ENCODE results near the gene HSP90AB1.

The HSP90AB1 gene

DNA sequence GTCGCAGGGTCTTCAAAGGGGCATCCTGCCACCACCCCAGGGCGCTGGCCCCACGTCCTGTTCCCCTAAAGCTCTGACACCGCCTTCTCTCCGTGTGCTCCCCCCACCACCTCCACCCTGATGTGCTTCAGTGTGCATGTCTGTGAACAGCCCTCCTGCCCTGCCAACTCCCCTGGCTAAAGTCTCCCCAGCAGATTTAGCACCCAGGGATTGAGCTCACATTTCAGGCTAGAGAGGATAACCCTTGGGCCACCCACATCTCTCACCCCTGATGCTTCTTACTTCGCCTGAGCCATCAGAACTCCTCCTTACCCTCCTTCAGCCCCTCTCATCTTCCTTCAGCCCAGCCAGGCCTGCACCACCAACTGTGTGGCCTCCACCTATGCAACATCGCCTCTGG, 30.9 kb downstream of the HSP90AB1 start:
- H3K36me3 ChIP-seq (ENCODE audit: control insufficient read depth, insufficient read depth, low read length), result peaks cover 6% of the 10 kb centered on the region
- no peaks in the 10 kb centered on the region for H3K9me3 ChIP-seq (ENCODE audit: control insufficient read depth, insufficient read depth, low read length)
- no peaks in the 10 kb centered on the region for H3K4me1 ChIP-seq (ENCODE audit: control insufficient read depth, insufficient read depth, low read length)
- no peak overlapping the region for H3K9ac ChIP-seq (ENCODE audit: low read depth, low read length)
- H3K27me3 ChIP-seq (ENCODE audit: control insufficient read depth, insufficient read depth, low read length), result peaks cover 27% of the 10 kb centered on the region
- H3K4me3 ChIP-seq (ENCODE audit: low read depth, low read length), result no peak overlapping the region

DNA sequence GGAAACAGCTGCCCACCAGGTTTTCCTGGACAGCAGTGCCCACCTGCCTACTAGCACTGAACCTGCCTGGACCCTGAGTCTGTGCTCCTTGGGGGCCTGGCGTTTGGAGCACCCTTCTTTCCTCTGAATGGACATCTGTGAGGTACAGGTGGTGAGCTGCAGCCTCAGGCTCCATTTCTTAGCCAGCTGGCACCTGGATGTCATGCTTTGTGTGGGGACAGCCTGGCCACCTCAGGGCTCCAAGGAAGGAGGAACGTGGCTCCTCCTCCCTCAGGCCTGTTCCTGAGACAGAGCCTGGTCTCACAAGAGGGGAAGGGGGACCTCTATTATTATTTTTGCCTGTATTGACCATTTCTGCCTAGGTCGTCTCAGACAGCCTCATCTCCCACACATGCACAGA, 31.4 kb downstream of the HSP90AB1 start:
- H3K9me3 ChIP-seq (ENCODE audit: control insufficient read depth, insufficient read depth, low read length), result no peaks in the 10 kb centered on the region
- no peak overlapping the region for H3K9ac ChIP-seq (ENCODE audit: low read depth, low read length)
- no peaks in the 10 kb centered on the region for H3K4me1 ChIP-seq (ENCODE audit: control insufficient read depth, insufficient read depth, low read length)
- H3K36me3 ChIP-seq (ENCODE audit: control insufficient read depth, insufficient read depth, low read length), result peaks cover 3% of the 10 kb centered on the region
- peaks cover 29% of the 10 kb centered on the region for H3K27me3 ChIP-seq (ENCODE audit: control insufficient read depth, insufficient read depth, low read length)
- H3K4me3 ChIP-seq (ENCODE audit: low read depth, low read length), result no peak overlapping the region

- Histone ChIP-seq H3K36me3 (ENCODE audit: control insufficient read depth, insufficient read depth, low read length) (no peaks in the 10 kb centered on the region), H3K4me1 (ENCODE audit: control insufficient read depth, insufficient read depth, low read length) (no peaks in the 10 kb centered on the region), H3K9ac (ENCODE audit: low read depth, low read length) (no peak overlapping the region), H3K9me3 (ENCODE audit: control insufficient read depth, insufficient read depth, low read length) (no peaks in the 10 kb centered on the region), H3K27me3 (ENCODE audit: control insufficient read depth, insufficient read depth, low read length) (peaks cover 35% of the 10 kb centered on the region), H3K4me3 (ENCODE audit: low read depth, low read length) (no peak overlapping the region)
Observed at GRCh38 chr6:44278774-44279697, 32.1 kb downstream of the HSP90AB1 start.

DNA sequence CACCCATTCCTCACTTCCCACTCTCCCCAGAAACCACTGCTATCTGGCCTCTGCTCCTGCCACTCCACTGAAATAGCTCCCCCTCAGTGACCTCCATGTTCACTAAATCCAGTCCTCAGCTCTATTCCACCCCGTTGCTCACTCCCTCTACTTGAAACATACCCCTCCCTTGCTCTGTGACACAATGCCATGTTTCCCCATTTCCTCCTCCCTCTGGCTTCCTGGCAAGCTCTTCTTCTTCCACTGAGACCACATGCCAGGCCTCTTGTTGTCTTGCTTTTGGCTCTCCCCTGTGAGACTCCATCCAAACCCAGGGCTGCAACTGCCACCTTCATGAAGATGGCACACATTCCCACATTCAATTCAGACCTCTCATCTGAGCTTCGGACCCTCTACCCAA, 37.2 kb downstream of the HSP90AB1 start:
- H3K4me3 ChIP-seq (ENCODE audit: low read depth, low read length), result no peak overlapping the region
- no peak overlapping the region for H3K9ac ChIP-seq (ENCODE audit: low read depth, low read length)
- H3K27me3 ChIP-seq (ENCODE audit: control insufficient read depth, insufficient read depth, low read length), result peaks cover 28% of the 10 kb centered on the region
- no peaks in the 10 kb centered on the region for H3K9me3 ChIP-seq (ENCODE audit: control insufficient read depth, insufficient read depth, low read length)
- no peaks in the 10 kb centered on the region for H3K36me3 ChIP-seq (ENCODE audit: control insufficient read depth, insufficient read depth, low read length)
- no peaks in the 10 kb centered on the region for H3K4me1 ChIP-seq (ENCODE audit: control insufficient read depth, insufficient read depth, low read length)

DNA sequence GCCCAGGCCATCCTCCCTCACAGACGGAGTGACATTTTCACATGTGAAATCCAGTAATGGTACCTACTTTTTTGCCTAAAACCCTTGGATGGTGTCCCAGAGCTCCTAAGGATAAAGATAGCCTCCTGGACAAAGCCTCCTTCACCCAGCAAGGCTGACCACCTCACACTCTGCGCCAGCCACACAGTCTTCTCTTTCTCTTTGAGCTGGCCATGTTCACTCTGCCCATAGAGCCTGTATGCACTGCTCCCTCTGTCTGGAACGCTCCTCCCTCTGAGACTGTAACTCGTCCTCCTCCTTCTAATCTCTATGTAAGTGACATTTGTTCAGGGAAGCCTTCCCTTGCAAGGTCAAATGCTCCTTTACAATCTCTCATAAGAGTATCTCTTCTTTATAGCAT, 38.0 kb downstream of the HSP90AB1 start:
- Histone ChIP-seq H3K9ac (ENCODE audit: low read depth, low read length) (no peak overlapping the region), H3K9me3 (ENCODE audit: control insufficient read depth, insufficient read depth, low read length) (no peaks in the 10 kb centered on the region), H3K4me1 (ENCODE audit: control insufficient read depth, insufficient read depth, low read length) (no peaks in the 10 kb centered on the region), H3K36me3 (ENCODE audit: control insufficient read depth, insufficient read depth, low read length) (no peaks in the 10 kb centered on the region), H3K4me3 (ENCODE audit: low read depth, low read length) (no peak overlapping the region), H3K27me3 (ENCODE audit: control insufficient read depth, insufficient read depth, low read length) (peaks cover 28% of the 10 kb centered on the region)

DNA sequence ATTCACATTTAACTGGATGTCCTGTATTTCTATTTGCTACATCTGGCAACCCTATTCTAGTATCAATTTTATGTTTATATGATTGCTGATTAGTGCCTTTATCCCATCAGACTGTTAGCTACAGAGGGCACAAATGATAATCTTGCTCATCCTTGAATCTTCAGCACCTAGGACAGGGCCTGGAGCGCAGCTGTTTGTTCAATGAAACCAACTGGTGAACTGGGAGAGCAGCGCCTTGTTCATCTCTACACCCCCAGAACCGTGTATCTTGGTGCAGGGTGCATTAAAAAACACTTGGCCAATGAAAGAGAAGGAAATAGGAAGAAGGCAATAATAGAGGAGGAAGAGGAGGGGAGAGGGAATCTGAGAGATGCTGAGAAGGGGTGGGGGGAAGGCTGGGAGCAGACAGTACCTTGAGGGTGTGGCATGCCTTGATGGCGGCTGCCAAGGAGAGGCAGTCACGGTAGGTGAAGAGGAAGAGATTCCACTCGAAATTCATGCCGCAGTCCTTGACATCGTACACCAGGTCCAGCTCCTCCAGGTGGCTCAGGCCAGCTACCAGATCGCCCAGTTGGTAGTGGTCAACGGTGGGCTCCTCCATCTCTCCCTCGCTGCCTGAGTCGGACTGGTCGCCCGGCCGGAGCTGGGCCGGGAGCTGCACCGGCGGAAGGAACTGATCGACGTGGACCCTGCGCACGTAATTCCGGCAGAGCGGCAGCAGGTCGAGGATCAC, 38.8 kb downstream of the HSP90AB1 start:
- peaks cover 28% of the 10 kb centered on the region for H3K27me3 ChIP-seq (ENCODE audit: control insufficient read depth, insufficient read depth, low read length)
- H3K9me3 ChIP-seq (ENCODE audit: control insufficient read depth, insufficient read depth, low read length), result no peaks in the 10 kb centered on the region
- H3K4me3 ChIP-seq (ENCODE audit: low read depth, low read length), result no peak overlapping the region
- H3K4me1 ChIP-seq (ENCODE audit: control insufficient read depth, insufficient read depth, low read length), result no peaks in the 10 kb centered on the region
- no peaks in the 10 kb centered on the region for H3K36me3 ChIP-seq (ENCODE audit: control insufficient read depth, insufficient read depth, low read length)
- no peak overlapping the region for H3K9ac ChIP-seq (ENCODE audit: low read depth, low read length)

- Histone ChIP-seq H3K36me3 (ENCODE audit: control insufficient read depth, insufficient read depth, low read length) (no peaks in the 10 kb centered on the region), H3K4me1 (ENCODE audit: control insufficient read depth, insufficient read depth, low read length) (no peaks in the 10 kb centered on the region), H3K27me3 (ENCODE audit: control insufficient read depth, insufficient read depth, low read length) (peaks cover 28% of the 10 kb centered on the region), H3K9ac (ENCODE audit: low read depth, low read length) (no peak overlapping the region), H3K9me3 (ENCODE audit: control insufficient read depth, insufficient read depth, low read length) (no peaks in the 10 kb centered on the region), H3K4me3 (ENCODE audit: low read depth, low read length) (no peak overlapping the region)
Observed at GRCh38 chr6:44286285-44286565, 39.3 kb downstream of the HSP90AB1 start.

- H3K9me3 ChIP-seq (ENCODE audit: control insufficient read depth, insufficient read depth, low read length), result no peaks in the 10 kb centered on the region
- no peak overlapping the region for H3K9ac ChIP-seq (ENCODE audit: low read depth, low read length)
- H3K36me3 ChIP-seq (ENCODE audit: control insufficient read depth, insufficient read depth, low read length), result no peaks in the 10 kb centered on the region
- peaks cover 28% of the 10 kb centered on the region for H3K27me3 ChIP-seq (ENCODE audit: control insufficient read depth, insufficient read depth, low read length)
- no peak overlapping the region for H3K4me3 ChIP-seq (ENCODE audit: low read depth, low read length)
- no peaks in the 10 kb centered on the region for H3K4me1 ChIP-seq (ENCODE audit: control insufficient read depth, insufficient read depth, low read length)
Observed at GRCh38 chr6:44286747-44287146, 39.8 kb downstream of the HSP90AB1 start.

GRCh38 chr6:44289726-44290260, 42.9 kb downstream of the HSP90AB1 start:
- Histone ChIP-seq H3K9ac (ENCODE audit: low read depth, low read length) (no peak overlapping the region), H3K9me3 (ENCODE audit: control insufficient read depth, insufficient read depth, low read length) (no peaks in the 10 kb centered on the region), H3K36me3 (ENCODE audit: control insufficient read depth, insufficient read depth, low read length) (no peaks in the 10 kb centered on the region), H3K27me3 (ENCODE audit: control insufficient read depth, insufficient read depth, low read length) (peaks cover 20% of the 10 kb centered on the region), H3K4me1 (ENCODE audit: control insufficient read depth, insufficient read depth, low read length) (no peaks in the 10 kb centered on the region), H3K4me3 (ENCODE audit: low read depth, low read length) (no peak overlapping the region)

- Histone ChIP-seq H3K4me3 (ENCODE audit: low read depth, low read length) (no peak overlapping the region), H3K9me3 (ENCODE audit: control insufficient read depth, insufficient read depth, low read length) (no peaks in the 10 kb centered on the region), H3K36me3 (ENCODE audit: control insufficient read depth, insufficient read depth, low read length) (no peaks in the 10 kb centered on the region), H3K9ac (ENCODE audit: low read depth, low read length) (no peak overlapping the region), H3K4me1 (ENCODE audit: control insufficient read depth, insufficient read depth, low read length) (no peaks in the 10 kb centered on the region), H3K27me3 (ENCODE audit: control insufficient read depth, insufficient read depth, low read length) (peaks cover 26% of the 10 kb centered on the region)
Observed at GRCh38 chr6:44291841-44292240, 44.9 kb downstream of the HSP90AB1 start.

GRCh38 chr6:44292661-44293365, 45.9 kb downstream of the HSP90AB1 start:
- Histone ChIP-seq H3K4me1 (ENCODE audit: control insufficient read depth, insufficient read depth, low read length) (no peaks in the 10 kb centered on the region), H3K27me3 (ENCODE audit: control insufficient read depth, insufficient read depth, low read length) (peaks cover 24% of the 10 kb centered on the region), H3K9me3 (ENCODE audit: control insufficient read depth, insufficient read depth, low read length) (no peaks in the 10 kb centered on the region), H3K4me3 (ENCODE audit: low read depth, low read length) (no peak overlapping the region), H3K9ac (ENCODE audit: low read depth, low read length) (no peak overlapping the region), H3K36me3 (ENCODE audit: control insufficient read depth, insufficient read depth, low read length) (no peaks in the 10 kb centered on the region)
